UCSD-AML1 (cell line): Measurements from ENCODE around the gene PPP1R3E.

Source experiments
- DNase-seq: peaks from one replicate; lab custom pipeline; 2025; ENCODE audit not compliant: unreplicated experiment; lab: John Stamatoyannopoulos, UW

PPP1R3E gene

DNA sequence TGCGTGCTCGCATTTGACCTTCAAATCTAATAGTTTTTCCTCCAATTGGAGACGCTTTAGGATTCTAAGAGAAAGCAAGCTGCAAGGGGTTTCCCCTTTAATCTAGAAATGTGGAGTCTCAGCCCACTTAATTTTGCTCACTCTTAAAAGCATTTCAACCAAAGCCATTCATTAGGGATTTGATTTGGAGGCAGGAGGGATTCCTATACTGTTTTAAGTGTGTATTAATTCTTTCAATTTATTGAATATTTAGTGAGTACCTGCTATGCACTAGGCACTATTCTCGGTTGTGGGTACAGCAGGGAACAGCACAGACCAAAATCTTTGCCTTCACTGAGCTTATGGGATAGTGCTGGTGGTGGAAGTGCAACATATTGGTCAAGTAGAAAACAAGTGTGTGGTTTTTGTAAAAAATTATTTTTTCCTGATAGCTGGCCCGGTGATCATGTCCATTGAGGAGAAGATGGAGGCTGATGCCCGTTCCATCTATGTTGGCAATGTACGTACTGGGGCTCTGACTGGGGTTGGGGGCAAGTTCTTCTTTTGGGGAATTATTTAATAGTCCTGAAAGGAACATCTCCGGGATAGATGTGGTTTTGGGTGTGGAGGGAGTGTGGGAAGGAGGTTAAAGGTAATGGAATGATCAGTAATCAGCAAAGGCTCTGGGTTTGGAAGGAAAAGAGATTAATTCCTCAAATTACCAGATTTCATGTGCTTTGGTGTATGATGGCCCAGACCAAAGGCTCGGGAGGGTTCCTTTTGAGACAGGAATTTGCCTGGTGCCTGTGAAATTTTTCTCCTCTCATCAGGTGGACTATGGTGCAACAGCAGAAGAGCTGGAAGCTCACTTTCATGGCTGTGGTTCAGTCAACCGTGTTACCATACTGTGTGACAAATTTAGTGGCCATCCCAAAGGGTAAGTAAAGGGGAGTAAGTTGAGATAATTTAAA, 20.2 kb upstream of the PPP1R3E start:
- no peak for DNase-seq

DNA sequence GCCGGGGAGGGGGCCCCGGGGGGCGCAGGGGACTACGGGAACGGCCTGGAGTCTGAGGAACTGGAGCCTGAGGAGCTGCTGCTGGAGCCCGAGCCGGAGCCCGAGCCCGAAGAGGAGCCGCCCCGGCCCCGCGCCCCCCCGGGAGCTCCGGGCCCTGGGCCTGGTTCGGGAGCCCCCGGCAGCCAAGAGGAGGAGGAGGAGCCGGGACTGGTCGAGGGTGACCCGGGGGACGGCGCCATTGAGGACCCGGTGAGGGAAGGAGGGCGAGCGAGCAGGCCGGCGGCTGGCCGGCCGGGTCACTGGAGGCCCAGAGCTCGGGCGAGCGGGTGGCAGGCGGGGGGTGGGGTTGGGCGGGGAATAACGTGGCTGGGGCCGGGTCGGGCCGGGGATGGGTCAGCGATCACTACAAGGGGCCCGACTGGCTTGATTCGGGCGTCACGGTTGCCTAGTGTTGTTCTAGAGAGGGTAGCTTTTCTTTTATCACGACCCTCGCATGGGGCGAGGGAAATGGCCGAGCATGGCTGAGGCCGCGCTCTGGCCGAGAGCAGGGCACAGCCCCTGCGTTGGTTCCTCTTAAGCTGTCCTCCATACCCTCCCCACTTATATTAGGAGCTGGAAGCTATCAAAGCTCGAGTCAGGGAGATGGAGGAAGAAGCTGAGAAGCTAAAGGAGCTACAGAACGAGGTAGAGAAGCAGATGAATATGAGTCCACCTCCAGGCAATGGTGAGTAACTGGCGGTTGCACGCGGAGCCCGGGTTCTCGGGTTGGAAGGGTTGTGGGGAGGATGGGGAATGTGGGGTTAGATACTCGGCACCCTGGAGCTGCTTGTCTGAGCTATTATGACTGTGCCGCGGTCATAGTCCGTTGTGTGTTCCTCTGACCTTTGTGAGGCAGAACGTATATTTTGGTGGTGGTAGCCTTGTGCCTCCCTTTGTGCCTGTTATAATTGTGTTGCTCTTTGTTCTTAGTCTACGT, 19.2 kb upstream of the PPP1R3E start:
- peak; percentile 65 for DNase-seq

- peak; percentile 100 for DNase-seq
Observed at GRCh38 chr14:23320584-23321571, 18.2 kb upstream of the PPP1R3E start, which contains the start of gene PABPN1. TSS of gene PABPN1 (plus strand) at chr14:23321457. CDS start at chr14:23321470, 13 bp downstream.

DNA sequence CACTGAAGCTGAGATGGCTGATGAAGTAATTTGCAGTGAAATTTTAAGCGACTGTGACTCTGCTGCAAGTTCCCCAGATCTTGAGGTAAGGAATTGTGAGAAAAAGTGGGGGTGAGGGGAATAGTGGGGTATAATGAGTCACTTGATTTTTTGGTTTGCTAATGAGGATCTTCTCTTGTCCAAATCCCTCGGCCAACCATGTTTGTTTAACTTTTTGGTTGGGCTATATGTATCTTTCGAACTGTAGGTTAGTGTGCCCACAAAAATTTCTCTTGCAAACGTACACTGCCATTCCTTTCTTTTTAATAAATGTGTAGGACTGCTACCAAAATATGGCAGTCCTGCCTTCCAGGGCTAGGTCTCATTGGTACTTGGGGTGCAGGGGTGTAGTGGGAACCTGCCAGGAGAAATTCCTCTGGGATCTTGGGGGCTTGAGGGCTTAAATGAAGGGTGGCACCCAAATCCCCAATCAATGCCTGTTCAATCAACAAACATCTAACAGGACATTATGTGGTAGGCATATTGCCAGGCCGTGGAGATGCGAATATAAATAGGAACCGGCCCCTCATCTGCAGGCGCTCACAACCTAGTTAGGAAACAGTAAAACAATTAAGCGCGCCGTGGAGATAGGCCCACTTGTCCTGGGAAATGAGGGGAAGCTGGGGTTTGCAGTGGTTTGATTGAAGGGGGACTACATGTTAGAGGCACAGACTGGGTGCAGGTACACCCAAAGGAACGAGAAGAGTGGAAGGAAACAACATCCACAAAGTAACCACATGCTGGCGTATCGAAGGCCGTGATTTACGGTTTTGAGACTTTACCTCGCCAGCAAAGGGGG, 17.3 kb upstream of the PPP1R3E start:
- DNase-seq: no peak

DNA sequence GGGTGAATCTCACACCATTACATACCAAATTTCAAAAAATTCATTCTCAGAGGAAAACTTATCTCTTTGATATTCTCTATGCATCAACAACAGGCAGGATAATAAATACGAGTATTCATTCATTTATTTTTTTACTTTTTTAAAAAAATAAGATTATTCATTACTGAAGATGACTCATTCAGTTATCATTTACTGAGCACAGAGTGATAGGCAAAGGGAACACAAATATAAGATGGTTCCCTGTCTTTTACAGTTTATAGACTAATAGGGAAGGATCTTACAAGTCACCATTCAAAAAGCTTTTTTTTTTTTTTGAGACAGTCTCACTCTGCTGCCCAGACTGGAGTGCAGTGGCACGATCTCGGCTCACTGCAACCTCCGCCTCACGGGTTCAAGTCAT, 13.6 kb upstream of the PPP1R3E start:
- no peak for DNase-seq

DNA sequence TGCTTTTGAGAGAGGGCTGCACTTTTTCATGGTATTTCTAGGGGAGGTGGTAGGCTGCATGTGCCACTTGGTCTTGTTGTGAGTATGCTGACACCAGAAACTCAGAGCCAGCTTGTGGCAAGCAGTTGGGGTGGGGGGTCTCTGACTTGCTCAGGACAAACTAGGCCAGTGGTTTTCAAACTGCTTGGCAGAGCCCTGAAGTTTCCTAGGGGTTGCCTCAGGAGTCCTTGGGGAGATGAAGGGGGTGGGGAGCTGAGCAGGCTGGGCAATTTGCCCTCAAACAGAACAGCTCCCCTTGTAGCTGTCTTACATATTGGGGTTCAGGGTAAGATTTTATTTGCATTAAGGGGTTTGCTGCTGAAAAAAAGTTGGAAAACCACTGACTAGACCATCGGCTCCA, 7.9 kb upstream of the PPP1R3E start:
- DNase-seq: no peak

DNA sequence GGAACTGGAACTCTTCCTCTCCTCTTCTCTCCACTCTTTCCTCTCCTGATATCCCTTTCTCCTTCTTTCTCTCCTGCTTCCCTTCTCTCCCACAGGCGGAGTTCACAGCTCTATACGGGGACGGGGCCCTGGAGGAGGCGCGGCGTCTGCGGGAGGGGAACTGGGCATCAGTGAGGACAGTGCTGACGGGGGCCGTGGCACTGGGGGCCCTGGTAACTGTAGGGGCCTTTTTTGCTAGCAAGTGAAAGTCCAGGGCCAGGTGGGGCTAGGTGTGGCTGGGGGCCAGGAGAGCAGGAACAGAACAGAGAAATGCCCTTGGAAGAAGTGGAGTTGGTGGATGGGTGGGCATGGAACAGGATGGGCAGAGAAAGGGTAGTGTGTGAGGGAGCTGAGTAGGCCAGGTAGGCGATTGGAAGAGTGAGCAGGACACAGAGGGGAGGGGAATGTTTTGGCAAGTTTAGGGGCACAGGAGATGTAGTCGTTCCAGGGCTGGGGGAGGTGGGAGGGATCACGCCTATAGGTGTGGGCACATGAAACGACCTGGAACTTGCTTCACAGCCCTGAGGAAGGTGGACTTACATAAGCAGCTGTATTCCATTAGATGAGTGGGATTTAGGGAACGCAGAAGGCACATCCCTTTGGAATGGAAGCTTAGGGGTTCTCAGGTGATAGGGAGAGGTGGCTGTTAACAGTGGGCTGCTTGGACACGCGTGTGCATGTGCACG, 6.2 kb upstream of the PPP1R3E start:
- no peak for DNase-seq

GRCh38 chr14:23307687-23308644, 5.3 kb upstream of the PPP1R3E start:
- DNase-seq: no peak

GRCh38 chr14:23307146-23307530, 4.5 kb upstream of the PPP1R3E start:
- DNase-seq: no peak

DNA sequence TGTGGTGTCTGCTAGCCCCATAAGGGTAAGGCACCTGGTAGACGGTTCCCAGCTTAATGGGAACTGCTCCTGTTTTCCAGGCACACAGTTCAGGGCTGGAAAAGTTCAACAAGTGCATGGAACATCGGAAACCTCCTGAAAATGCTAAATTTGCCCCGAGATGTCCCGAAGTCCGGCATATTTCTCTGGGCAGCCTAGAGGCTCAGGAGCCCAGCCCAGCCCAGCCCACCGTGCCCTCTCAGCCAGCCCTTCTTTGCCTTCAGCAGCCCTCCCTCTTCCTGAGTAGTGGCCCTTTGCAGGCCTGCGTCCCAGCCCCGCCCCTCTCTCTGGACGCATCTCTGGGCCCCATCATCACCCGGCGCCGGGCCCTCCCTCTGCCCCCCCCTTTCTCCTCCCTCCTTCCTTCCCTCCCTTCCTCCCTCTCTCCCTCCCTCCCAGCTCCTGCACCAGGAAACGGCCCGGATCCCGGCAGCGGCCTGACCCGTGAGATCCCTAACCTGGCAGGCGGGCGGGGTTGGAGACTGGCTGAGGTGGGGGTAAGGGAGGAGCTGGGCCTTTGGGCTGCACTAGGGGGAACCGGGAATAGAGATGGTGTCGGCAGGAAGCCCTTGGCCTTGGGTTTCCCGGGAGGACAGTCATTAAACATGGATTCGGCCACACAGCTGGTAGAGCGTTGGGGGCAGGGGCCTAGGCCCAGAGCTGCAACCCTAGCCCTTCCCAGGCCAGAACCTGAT, 3.9 kb upstream of the PPP1R3E start, which contains the start of gene BCL2L2:
BCL2L2 (plus strand) TSS at position 422 of the 734 bp plus-strand sequence. CDS start 935 bp downstream, outside the sequence.
- peak; percentile 91 for DNase-seq

DNA sequence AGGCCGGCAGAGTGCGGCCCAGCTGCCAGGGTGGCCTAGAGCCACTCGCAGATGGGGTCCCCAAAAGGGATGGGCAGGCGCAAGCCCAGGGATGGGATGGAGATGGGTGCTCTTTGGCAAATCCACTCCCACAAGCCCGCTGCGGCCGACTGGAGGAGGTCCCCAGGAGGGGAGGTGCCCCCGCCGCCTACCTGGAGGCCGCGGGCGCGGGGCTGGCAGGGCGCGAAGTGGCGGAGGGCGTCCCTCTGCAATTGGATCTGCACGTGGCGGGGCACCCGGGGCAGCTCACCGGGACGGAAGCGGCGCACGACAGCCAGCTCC, 730 bp downstream of the PPP1R3E start:
- no peak for DNase-seq

DNA sequence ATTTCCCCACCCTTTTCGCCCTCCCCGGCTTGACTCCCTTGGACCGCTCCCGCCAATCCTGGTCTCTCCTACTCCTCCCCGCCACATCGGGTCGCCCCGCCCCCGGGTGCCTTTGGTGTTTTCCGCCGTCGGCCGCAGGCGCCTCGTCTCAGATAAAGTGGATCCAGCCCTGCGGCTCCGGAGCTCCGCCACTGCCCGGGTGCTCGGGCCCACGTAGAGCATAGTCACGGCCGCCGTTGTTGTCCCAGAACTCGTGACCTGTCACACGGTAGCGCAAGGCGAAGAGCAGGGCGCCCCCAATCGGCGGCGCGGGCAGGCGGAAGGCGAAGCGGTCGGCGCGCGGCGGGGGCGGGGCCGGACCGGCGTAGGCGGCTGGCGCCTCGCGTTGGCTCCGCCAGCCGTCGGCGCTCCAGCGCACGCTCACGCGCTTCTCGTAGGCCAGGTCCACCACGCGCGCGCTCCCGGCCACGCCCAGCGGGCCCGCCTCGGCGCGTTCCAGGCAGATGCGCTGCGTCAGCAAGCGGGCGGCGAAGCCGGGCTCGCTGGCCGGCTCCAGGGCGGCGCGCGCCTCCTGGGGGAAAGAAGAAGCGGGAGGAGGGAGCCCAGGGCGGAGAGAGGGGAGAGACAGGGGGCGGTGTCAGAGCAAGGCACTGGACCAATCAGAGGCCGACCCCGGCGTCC, 1.2 kb downstream of the PPP1R3E start:
- DNase-seq: peak; percentile 100

GRCh38 chr14:23300687-23301223, 1.9 kb downstream of the PPP1R3E start:
- DNase-seq: peak; percentile 45

DNA sequence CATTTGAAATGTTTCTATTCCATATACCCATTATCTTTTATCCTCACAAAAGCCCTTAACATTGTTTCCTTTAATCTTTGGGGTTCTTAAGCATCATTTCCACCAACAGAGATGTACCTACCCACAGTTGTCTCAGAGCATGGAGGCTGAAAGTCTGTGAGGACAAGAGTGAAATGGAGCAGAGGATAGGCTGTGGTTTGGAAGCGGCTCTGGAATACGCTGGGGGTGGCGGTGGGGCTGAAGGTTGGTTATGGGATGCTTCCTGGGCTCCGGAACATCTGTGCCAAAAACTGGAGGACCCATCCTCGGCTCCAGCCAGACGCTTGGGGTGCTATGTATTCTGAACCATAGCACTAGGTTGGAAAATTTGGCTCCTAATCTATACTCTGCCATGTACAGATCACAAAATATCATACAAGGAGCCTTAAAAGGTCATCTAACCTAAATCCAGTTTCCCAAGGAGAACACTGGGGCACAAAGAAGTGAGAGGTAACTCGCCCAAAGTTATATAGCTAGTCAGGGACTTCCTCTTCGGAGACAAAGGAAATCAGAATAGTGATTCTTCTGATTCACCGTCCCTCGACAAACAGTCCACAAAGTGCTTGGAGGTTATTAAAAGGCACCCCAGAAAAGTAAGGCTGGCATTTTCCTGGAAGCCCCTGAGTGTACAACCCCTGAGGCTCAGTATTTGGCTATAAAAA, 2.5 kb downstream of the PPP1R3E start:
- no peak for DNase-seq

GRCh38 chr14:23299211-23299957, 3.3 kb downstream of the PPP1R3E start:
- no peak for DNase-seq
